GM12878 (cell line): ENCODE measurements around the gene DUSP8. TPM values are rescaled to one million over a fixed set of nuclear protein-coding genes. Genes with fewer than 3 reads are reported as not detected.

ENCODE experiments used
- BACH1 ChIP-seq: fragments of 450-650 bp; IDR thresholded peaks from 2 replicates; pipeline ENCODE4 v1.6.1; 2017; ENCODE audit warnings: mild to moderate bottlenecking, borderline replicate concordance
- BMI1 ChIP-seq: fragments of 450-650 bp; IDR thresholded peaks from 2 replicates; pipeline ENCODE4 v1.6.1; 2016; ENCODE audit warnings: mild to moderate bottlenecking, moderate library complexity, borderline replicate concordance
- CREM ChIP-seq: IDR thresholded peaks from 2 replicates; pipeline ENCODE4 v1.6.1; 2014; ENCODE audit warnings: antibody characterized with exemption, low read depth
- IKZF2 ChIP-seq, 2 experiments: fragments of 450-650 bp; IDR thresholded peaks; 2 replicates each; pipeline ENCODE4 v1.6.1; 2017; ENCODE audit warnings: mild to moderate bottlenecking in 2 of 2, moderate library complexity in 2 of 2
- KAT2A ChIP-seq: conservative IDR thresholded peaks from 2 replicates; pipeline ENCODE4 v1.6.1; 2011; ENCODE audit warnings: low read depth, low read length; ENCODE audit not compliant: control insufficient read depth
- MTA3 ChIP-seq: IDR thresholded peaks from 2 replicates; pipeline ENCODE4 v1.6.1; 2012; ENCODE audit warnings: low read length, inconsistent platforms, borderline replicate concordance
- MYB ChIP-seq: fragments of 150-350 bp; IDR thresholded peaks from 2 replicates; pipeline ENCODE4 v1.6.1; 2014; ENCODE audit warnings: mild to moderate bottlenecking, low read depth, low read length, borderline replicate concordance
- NR2F1 ChIP-seq: fragments of 450-650 bp; conservative IDR thresholded peaks from 2 replicates; pipeline ENCODE4 v1.6.1; 2017; ENCODE audit warnings: mild to moderate bottlenecking
- PBX3 ChIP-seq: IDR thresholded peaks from 2 replicates; pipeline ENCODE4 v1.6.1; 2011; ENCODE audit warnings: mild to moderate bottlenecking, low read depth, low read length, moderate library complexity; ENCODE audit not compliant: insufficient replicate concordance
- RBBP5 ChIP-seq: fragments of 200-600 bp; sonication (generic); conservative IDR thresholded peaks from 2 replicates; pipeline ENCODE4 v1.6.1; 2016
- RELB ChIP-seq: fragments of 450-650 bp; IDR thresholded peaks from 2 replicates; pipeline ENCODE4 v1.6.1; 2017; ENCODE audit warnings: low read depth, mild to moderate bottlenecking, moderate library complexity
- RUNX3 ChIP-seq: IDR thresholded peaks from 2 replicates; pipeline ENCODE4 v1.6.1; 2012; ENCODE audit warnings: low read length, inconsistent platforms
- SIX5 ChIP-seq: IDR thresholded peaks from 2 replicates; pipeline ENCODE4 v1.6.1; 2011; ENCODE audit warnings: mild to moderate bottlenecking, low read depth, low read length, moderate library complexity; ENCODE audit not compliant: severe bottlenecking
- SP1 ChIP-seq: IDR thresholded peaks from one replicate; pipeline ENCODE4 v1.6.1; 2011; ENCODE audit warnings: low read depth, low read length
- SPI1 ChIP-seq: IDR thresholded peaks from 2 replicates; pipeline ENCODE4 v1.6.1; 2011; ENCODE audit warnings: low read depth, mild to moderate bottlenecking, low read length, moderate library complexity, borderline replicate concordance; ENCODE audit not compliant: insufficient read depth
- STAT3 ChIP-seq: IDR thresholded peaks from 2 replicates; pipeline ENCODE4 v1.6.1; 2011; ENCODE audit warnings: low read depth, low read length, improper control_type of control experiment
- ZZZ3 ChIP-seq: IDR thresholded peaks from 2 replicates; pipeline ENCODE4 v1.6.1; 2011; ENCODE audit warnings: low read depth; ENCODE audit not compliant: control insufficient read depth, insufficient read length
- polyA plus RNA-seq, 11 experiments: library from polyadenylated mRNA; depleted of rRNA in 4 of 11; unstranded in 6 of 11; stranded (reverse) in 5 of 11; fragments of >200 nt; fragmentation: Nextera tagmentation in 4 of 11; fragmentation: Illumina TruSeq in 1 of 11; extraction: Ambion mirVana in 4 of 11; extraction: Trizol in 1 of 11; gene quantifications; 1 replicate in 1 of 11; 2 replicates in 10 of 11; pipeline versions ENCODE4 v1.2.1 to v1.2.3, GENCODE V29; 2011 to 2016; ENCODE audit warnings: inconsistent platforms in 2 of 11, missing spikeins in 2 of 11, low read depth in 1 of 11
- total RNA-seq, 4 experiments: library from RNA; depleted of rRNA in 3 of 4; stranded (reverse); fragments of >200 nt in 3 of 4; fragmentation: Illumina TruSeq in 1 of 4; extraction: Trizol in 1 of 4; gene quantifications; 2 replicates each; pipeline versions ENCODE4 v1.2.1 to v1.2.3, GENCODE V29; 2013 to 2021
- TF ChIP-seq, protein P1 (sequence below): fragments of 450-650 bp; IDR thresholded peaks from 2 replicates; pipeline ENCODE4 v1.6.1; 2016; ENCODE audit warnings: mild to moderate bottlenecking
- TF ChIP-seq, protein P2 (sequence below): fragments of 450-650 bp; IDR thresholded peaks from 2 replicates; pipeline ENCODE4 v1.6.1; 2017; ENCODE audit warnings: mild to moderate bottlenecking

DUSP8 gene
- total and polyA plus RNA-seq, 10 of the 15 experiments (the other 5 are each of a cell fraction or from before 2014, with no cell fraction given), result 0.04 to 1.7 (median 0.26) TPM; not detected in 6

DNA sequence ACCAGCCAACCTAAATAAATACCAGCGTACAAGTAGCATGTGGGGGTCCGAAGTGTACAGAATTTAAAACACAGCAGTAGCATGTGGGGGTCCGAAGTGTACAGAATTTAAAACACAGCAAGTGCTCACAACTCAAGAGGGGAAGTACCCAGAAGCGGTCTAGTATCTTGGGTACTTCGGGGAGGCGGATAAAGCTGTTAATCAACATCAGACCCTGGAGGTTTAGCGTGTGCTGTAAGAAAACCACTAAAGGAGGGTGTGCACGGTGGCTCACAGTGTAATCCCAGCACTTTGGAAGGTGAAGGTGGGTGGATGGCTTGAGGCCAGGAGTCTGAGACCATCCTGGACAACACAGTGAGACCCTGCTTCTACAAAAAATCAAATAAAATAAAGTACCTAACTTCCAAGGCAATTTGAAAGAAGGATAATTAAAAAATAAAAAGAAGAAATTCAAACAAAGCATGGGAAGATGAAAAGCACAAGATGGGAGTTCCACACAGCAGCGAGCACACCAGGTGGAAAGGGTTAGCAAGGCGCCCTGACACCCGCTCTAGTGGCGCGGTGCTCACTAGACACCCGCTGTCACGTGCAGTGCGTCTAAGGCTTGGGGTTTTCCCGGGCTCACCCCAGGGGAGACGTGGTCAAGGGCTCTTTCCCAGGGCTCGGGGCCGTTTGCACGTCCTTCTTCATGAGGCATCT, 50.5 kb downstream of the DUSP8 start (continued):
- peak; percentile 59 for TF ChIP-seq PBX3
- TF ChIP-seq NR2F1, result peak; percentile 79
- TF ChIP-seq SP1, result no peak
- TF ChIP-seq SPI1, result no peak; the same call in 1 of the 2 replicates
- TF ChIP-seq, protein P1, sequence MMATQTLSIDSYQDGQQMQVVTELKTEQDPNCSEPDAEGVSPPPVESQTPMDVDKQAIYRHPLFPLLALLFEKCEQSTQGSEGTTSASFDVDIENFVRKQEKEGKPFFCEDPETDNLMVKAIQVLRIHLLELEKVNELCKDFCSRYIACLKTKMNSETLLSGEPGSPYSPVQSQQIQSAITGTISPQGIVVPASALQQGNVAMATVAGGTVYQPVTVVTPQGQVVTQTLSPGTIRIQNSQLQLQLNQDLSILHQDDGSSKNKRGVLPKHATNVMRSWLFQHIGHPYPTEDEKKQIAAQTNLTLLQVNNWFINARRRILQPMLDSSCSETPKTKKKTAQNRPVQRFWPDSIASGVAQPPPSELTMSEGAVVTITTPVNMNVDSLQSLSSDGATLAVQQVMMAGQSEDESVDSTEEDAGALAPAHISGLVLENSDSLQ, result peak; percentile 64
- peak; percentile 84; the same call in 1 of the 2 replicates for TF ChIP-seq RELB
- peak; percentile 58 to 75; a peak in 3 of 4 replicates for TF ChIP-seq IKZF2 (IDR thresholded peaks at IDR 0.05)
- TF ChIP-seq STAT3, result no peak
- TF ChIP-seq RUNX3, result peak; percentile 74
- peak; percentile 56; the same call in 1 of the 2 replicates for TF ChIP-seq MYB
- TF ChIP-seq BMI1, result no peak
- peak; percentile 57; the same call in 1 of the 2 replicates for TF ChIP-seq CREM
- no peak for TF ChIP-seq KAT2A
- TF ChIP-seq, protein P2, sequence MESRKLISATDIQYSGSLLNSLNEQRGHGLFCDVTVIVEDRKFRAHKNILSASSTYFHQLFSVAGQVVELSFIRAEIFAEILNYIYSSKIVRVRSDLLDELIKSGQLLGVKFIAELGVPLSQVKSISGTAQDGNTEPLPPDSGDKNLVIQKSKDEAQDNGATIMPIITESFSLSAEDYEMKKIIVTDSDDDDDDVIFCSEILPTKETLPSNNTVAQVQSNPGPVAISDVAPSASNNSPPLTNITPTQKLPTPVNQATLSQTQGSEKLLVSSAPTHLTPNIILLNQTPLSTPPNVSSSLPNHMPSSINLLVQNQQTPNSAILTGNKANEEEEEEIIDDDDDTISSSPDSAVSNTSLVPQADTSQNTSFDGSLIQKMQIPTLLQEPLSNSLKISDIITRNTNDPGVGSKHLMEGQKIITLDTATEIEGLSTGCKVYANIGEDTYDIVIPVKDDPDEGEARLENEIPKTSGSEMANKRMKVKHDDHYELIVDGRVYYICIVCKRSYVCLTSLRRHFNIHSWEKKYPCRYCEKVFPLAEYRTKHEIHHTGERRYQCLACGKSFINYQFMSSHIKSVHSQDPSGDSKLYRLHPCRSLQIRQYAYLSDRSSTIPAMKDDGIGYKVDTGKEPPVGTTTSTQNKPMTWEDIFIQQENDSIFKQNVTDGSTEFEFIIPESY, result no peak
- TF ChIP-seq ZZZ3, result no peak
- TF ChIP-seq SIX5, result no peak
- no peak for TF ChIP-seq MTA3
- peak; percentile 71; the same call in 1 of the 2 replicates for TF ChIP-seq BACH1
- no peak for TF ChIP-seq RBBP5
- TF ChIP-seq, all 136 proteins: peak for 47
